Measurements from ENCODE around the gene TRAM2. TPM values are rescaled to one million over a fixed set of nuclear protein-coding genes. Genes with fewer than 3 reads are reported as not detected.
A peak's percentile ranks its signal among the peaks of the same experiment; 100 is the strongest.

The TRAM2 gene
- total RNA-seq, result 10 to 100 TPM; 40.8 to 46.9 TPM
- long read RNA-seq, donor 1, full-length matches to known transcripts, result 13 of 51 reads
- long read RNA-seq, donor 1, partial matches to known transcripts, result 3 of 51 reads
- long read RNA-seq, donor 1, other reads (novel, unspliced or antisense), result 35 of 51 reads
- long read RNA-seq, donor 2, full-length matches to known transcripts, result 8 of 108 reads
- long read RNA-seq, donor 2, partial matches to known transcripts, result 0 of 108 reads
- long read RNA-seq, donor 2, other reads (novel, unspliced or antisense), result 100 of 108 reads

GRCh38 chr6:52577022-52577777, at the start of gene TRAM2:
Gene TRAM2 (minus strand): TSS chr6:52577060. CDS start chr6:52576915, 145 bp downstream.
- intact Hi-C loops (cut with DNase I), result loop anchor here (2.0 to 10.0 kb wide), 4 partner anchors 64 to 1122 kb away; partner anchors contain the start of gene EFHC1 (in 1 of the 2)
- DNase-seq (ENCODE audit: low spot score), result peak; percentile 92

GRCh38 chr6:52622810-52623209, 46.0 kb upstream of the TRAM2 start:
- intact Hi-C loops (cut with DNase I), result no loop called here

GRCh38 chr6:52621631-52622030, 44.8 kb upstream of the TRAM2 start:
- intact Hi-C loops (cut with DNase I), result no loop called here
- no peak for DNase-seq (ENCODE audit: low spot score)

More at GRCh38 chr6:52622810-52623209, 46.0 kb upstream of the TRAM2 start:
- no peak for DNase-seq (ENCODE audit: low spot score)

DNA sequence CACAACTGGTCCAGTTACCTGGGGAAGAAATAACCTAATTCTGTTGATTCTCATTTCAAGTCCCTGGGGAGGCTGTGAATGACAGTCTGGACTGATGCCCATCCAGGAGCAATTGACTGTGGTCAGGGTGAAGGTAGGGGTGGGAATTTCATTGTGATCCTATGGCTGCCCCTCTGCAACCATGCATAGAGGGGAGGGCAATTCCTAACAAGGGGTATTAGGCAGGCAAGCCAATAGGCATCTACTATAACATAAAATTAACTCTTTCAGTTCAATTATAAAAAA, 44.0 kb upstream of the TRAM2 start:
- intact Hi-C loops (cut with DNase I), result no loop called here
- no peak for DNase-seq (ENCODE audit: low spot score)

GRCh38 chr6:52620055-52620905, 43.4 kb upstream of the TRAM2 start:
- intact Hi-C loops (cut with DNase I), result no loop called here
- DNase-seq (ENCODE audit: low spot score), result no peak

- intact Hi-C loops (cut with DNase I), result no loop called here
Observed at GRCh38 chr6:52617087-52617486, 40.2 kb upstream of the TRAM2 start.

GRCh38 chr6:52616059-52616690, 39.3 kb upstream of the TRAM2 start:
- intact Hi-C loops (cut with DNase I), result no loop called here
- no peak for DNase-seq (ENCODE audit: low spot score)

More at GRCh38 chr6:52617087-52617486, 40.2 kb upstream of the TRAM2 start:
- DNase-seq (ENCODE audit: low spot score), result no peak

DNA sequence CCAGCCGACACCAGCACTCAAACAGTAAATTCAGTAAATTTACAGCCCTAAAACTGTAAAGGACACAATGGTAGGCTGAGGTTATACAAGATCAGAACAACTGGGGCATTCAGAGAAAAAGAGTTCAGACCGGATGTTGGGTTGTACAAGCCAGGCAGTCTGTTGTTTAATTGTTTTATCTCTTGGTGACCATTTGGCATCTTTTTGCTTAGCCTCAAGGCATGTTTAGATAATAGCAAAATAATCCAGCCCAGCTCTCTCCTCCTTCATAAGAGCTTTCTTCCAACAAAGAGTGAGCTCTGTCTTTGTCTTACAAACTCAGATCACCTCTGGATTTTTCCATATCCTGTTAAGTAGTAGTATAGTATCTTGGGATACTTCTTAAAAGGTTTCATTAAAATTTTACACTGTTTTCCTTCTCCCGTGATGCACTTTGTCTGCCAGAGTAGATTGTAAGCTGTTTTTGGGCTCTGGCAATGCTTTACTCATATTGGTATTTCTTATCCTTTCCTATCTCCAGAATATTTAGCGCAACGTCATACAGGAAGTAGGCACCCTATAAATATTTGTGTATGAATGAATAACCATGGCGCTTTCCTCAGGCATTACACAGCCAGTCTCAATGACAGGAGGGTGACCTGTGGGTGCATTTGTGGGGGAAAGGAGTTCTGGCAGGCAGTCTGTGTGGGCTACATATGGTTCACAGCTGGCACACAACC, 35.6 kb upstream of the TRAM2 start:
- intact Hi-C loops (cut with DNase I), result loop anchor here in 1 of 2 donors (5.0 kb wide), 1 partner anchor 35 kb away; no protein-coding TSS in a partner anchor
- DNase-seq (ENCODE audit: low spot score), result no peak

- DNase-seq (ENCODE audit: low spot score), result no peak
- intact Hi-C loops (cut with DNase I), result loop anchor here in 1 of 2 donors (5.0 kb wide), 1 partner anchor 35 kb away; no protein-coding TSS in a partner anchor
Observed at GRCh38 chr6:52611833-52612232, 35.0 kb upstream of the TRAM2 start.

DNA sequence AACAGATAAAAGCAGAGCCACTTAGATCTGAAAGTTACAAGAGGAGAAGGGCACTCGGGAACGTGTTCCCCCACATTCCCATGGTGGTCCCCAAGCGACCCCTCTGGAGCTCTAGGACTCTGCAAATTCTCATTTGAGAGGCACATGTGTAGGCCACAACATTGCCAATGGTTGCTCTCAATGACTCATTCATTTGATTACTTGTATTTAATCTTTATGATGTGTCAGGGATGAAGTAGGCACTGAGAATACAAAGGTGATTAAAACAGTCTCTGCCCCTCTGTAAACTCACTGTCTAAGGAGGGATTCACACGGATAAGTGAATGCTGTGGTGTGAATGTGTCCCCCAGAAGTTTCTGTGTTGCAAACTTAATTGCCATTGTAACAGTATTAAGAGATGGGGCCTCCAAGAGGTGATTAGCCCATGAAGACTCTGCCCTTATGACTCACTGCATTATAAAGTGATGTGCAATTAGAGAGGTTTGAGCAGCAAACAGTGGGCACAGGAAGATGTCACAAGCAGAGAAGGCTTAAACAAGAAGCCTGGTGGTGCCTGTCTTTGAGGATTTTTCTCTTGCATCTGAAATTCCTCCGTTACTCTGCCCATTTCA, 34.0 kb upstream of the TRAM2 start:
- DNase-seq (ENCODE audit: low spot score), result no peak
- intact Hi-C loops (cut with DNase I), result loop anchor here in 1 of 2 donors (5.0 kb wide), 1 partner anchor 36 kb away; no protein-coding TSS in a partner anchor

DNA sequence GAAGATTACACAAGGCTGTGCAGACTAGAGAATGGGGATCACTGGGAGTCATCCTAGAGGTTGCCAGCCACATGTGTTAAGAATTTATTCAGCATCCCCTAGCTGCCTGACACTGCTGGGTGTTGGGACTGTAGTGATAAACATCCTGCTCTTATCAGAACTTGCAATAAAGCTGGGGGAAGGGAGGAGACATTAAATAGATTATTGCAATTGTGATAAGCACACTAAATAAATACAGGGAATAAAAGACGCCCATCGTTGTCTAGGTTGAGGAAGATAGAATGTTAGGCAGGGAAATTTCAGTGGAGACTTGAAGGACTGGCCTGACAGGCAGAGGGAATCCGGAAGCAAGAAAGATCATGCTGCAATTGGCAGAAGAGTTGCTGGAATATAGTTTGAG, 33.2 kb upstream of the TRAM2 start:
- no peak for DNase-seq (ENCODE audit: low spot score)
- intact Hi-C loops (cut with DNase I), result loop anchor here in 1 of 2 donors (5.0 kb wide), 1 partner anchor 37 kb away; no protein-coding TSS in a partner anchor

- DNase-seq (ENCODE audit: low spot score), result no peak
- intact Hi-C loops (cut with DNase I), result no loop called here
Observed at GRCh38 chr6:52605610-52606185, 28.8 kb upstream of the TRAM2 start.

- intact Hi-C loops (cut with DNase I), result no loop called here
- DNase-seq (ENCODE audit: low spot score), result no peak
Observed at GRCh38 chr6:52603000-52603795, 26.3 kb upstream of the TRAM2 start.

DNA sequence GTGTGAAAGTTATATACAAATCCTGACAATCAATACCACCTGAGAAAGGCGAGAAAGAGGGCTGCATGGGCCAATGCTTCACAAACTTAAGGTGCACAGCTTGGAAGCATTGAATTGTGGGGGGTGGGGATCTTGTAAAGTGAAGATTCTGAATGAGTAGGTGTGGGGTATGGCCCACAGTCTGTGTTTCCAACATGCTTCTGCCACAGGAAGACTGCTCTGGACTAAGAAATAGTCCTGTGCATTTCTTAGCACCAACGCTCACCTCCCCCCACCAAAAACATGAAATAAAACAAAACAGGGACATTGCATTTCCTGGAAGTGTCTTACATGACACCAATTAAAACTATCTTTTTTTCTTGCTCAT, 21.9 kb upstream of the TRAM2 start:
- intact Hi-C loops (cut with DNase I), result loop anchor here in 1 of 2 donors (5.0 kb wide), 1 partner anchor 182 kb away; no protein-coding TSS in a partner anchor
- no peak for DNase-seq (ENCODE audit: low spot score)

- intact Hi-C loops (cut with DNase I), result loop anchor here in 1 of 2 donors (5.0 kb wide), 1 partner anchor 181 kb away; no protein-coding TSS in a partner anchor
- DNase-seq (ENCODE audit: low spot score), result peak; percentile 86
Observed at GRCh38 chr6:52598123-52598823, 21.4 kb upstream of the TRAM2 start.

GRCh38 chr6:52597738-52598122, 20.9 kb upstream of the TRAM2 start:
- no peak for DNase-seq (ENCODE audit: low spot score)
- intact Hi-C loops (cut with DNase I), result loop anchor here in 1 of 2 donors (5.0 kb wide), 1 partner anchor 180 kb away; no protein-coding TSS in a partner anchor

Measured in posterior vena cava (tissue), 2 donors.